SJSA1 (cell line): ENCODE data around the gene SUN2. TPM values are rescaled to one million over a fixed set of nuclear protein-coding genes. Genes with fewer than 3 reads are reported as not detected.

Experiments
- DNase-seq, 2 experiments: peaks; one replicate each; pipeline ENCODE4 v3.0.0-alpha.2; 2015 to 2020; ENCODE audit warnings: low spot score in 2 of 2, low read depth in 1 of 2
- H3K27ac ChIP-seq: fragments of 250-450 bp; sonication (Bioruptor Pico); 2 replicates; pipeline ENCODE4 v1.5.1; 2020; ENCODE audit warnings: mild to moderate bottlenecking, moderate library complexity
- H3K27me3 ChIP-seq: fragments of 250-450 bp; sonication (Bioruptor Pico); replicated peaks from 2 replicates; pipeline ENCODE4 v1.5.1; 2020; ENCODE audit warnings: mild to moderate bottlenecking, moderate library complexity
- H3K36me3 ChIP-seq: fragments of 250-450 bp; sonication (Bioruptor Pico); 2 replicates; pipeline ENCODE4 v1.5.1; 2020; ENCODE audit warnings: mild to moderate bottlenecking
- H3K4me1 ChIP-seq: fragments of 250-450 bp; sonication (Bioruptor Pico); replicated peaks from 2 replicates; pipeline ENCODE4 v1.6.1; 2021; ENCODE audit warnings: mild to moderate bottlenecking
- H3K4me3 ChIP-seq: fragments of 250-450 bp; sonication (Bioruptor Pico); 2 replicates; pipeline ENCODE4 v1.5.1; 2020; ENCODE audit warnings: mild to moderate bottlenecking
- H3K9me3 ChIP-seq: fragments of 250-450 bp; sonication (Bioruptor Pico); replicated peaks from 2 replicates; pipeline ENCODE4 v1.5.1; 2020; ENCODE audit warnings: mild to moderate bottlenecking
- total RNA-seq: library from RNA; depleted of rRNA; stranded (reverse); fragments of >200 nt; shearing (Covaris generic); gene quantifications from 2 replicates; pipeline ENCODE4 v1.2.3, GENCODE V29; 2014

SUN2 gene
- total RNA-seq, 1 experiment from 2014 or later = 238 TPM

GRCh38 chr22:38741166-38741565, 14.6 kb downstream of the SUN2 start:
- no peaks in the 10 kb centered on the region for H3K4me1 ChIP-seq
- H3K27ac ChIP-seq = no peak overlapping the region
- H3K36me3 ChIP-seq = peaks cover 99% of the 10 kb centered on the region
- DNase-seq = no peak
- no peaks in the 10 kb centered on the region for H3K9me3 ChIP-seq
- H3K27me3 ChIP-seq = no peaks in the 10 kb centered on the region
- no peak overlapping the region for H3K4me3 ChIP-seq

GRCh38 chr22:38740754-38741153, 15.0 kb downstream of the SUN2 start:
- Histone ChIP-seq H3K36me3 (peaks cover 99% of the 10 kb centered on the region), H3K4me3 (no peak overlapping the region), H3K4me1 (no peaks in the 10 kb centered on the region), H3K9me3 (no peaks in the 10 kb centered on the region), H3K27ac (no peak overlapping the region), H3K27me3 (no peaks in the 10 kb centered on the region)
- no peak for DNase-seq

GRCh38 chr22:38740116-38740723, 15.6 kb downstream of the SUN2 start:
- no peaks in the 10 kb centered on the region for H3K4me1 ChIP-seq
- no peaks in the 10 kb centered on the region for H3K27me3 ChIP-seq
- H3K4me3 ChIP-seq = no peak overlapping the region
- no peaks in the 10 kb centered on the region for H3K9me3 ChIP-seq
- peaks cover 99% of the 10 kb centered on the region for H3K36me3 ChIP-seq
- DNase-seq = no peak
- H3K27ac ChIP-seq = no peak overlapping the region

GRCh38 chr22:38739300-38740055, 16.3 kb downstream of the SUN2 start:
- H3K4me3 ChIP-seq = no peak overlapping the region
- no peaks in the 10 kb centered on the region for H3K9me3 ChIP-seq
- H3K27me3 ChIP-seq = no peaks in the 10 kb centered on the region
- no peaks in the 10 kb centered on the region for H3K4me1 ChIP-seq
- H3K27ac ChIP-seq = no peak overlapping the region
- peaks cover 99% of the 10 kb centered on the region for H3K36me3 ChIP-seq
- DNase-seq = no peak

- Histone ChIP-seq H3K9me3 (no peaks in the 10 kb centered on the region), H3K4me3 (no peak overlapping the region), H3K4me1 (no peaks in the 10 kb centered on the region), H3K36me3 (peaks cover 99% of the 10 kb centered on the region), H3K27me3 (no peaks in the 10 kb centered on the region), H3K27ac (no peak overlapping the region)
- DNase-seq = no peak
Measured at GRCh38 chr22:38738475-38739070, 17.2 kb downstream of the SUN2 start.

- no peaks in the 10 kb centered on the region for H3K4me1 ChIP-seq
- no peak overlapping the region for H3K4me3 ChIP-seq
- H3K27ac ChIP-seq = no peak overlapping the region
- no peaks in the 10 kb centered on the region for H3K9me3 ChIP-seq
- no peaks in the 10 kb centered on the region for H3K27me3 ChIP-seq
- DNase-seq = no peak
- H3K36me3 ChIP-seq = peaks cover 100% of the 10 kb centered on the region
Measured at GRCh38 chr22:38737302-38738060, 18.3 kb downstream of the SUN2 start.

GRCh38 chr22:38736257-38736570, 19.6 kb downstream of the SUN2 start:
- Histone ChIP-seq H3K4me1 (no peaks in the 10 kb centered on the region), H3K27me3 (no peaks in the 10 kb centered on the region), H3K4me3 (no peak overlapping the region), H3K9me3 (no peaks in the 10 kb centered on the region), H3K36me3 (peaks cover 100% of the 10 kb centered on the region), H3K27ac (no peak overlapping the region)
- DNase-seq = no peak

- Histone ChIP-seq H3K9me3 (no peaks in the 10 kb centered on the region), H3K27me3 (no peaks in the 10 kb centered on the region), H3K27ac (no peak overlapping the region), H3K36me3 (peaks cover 100% of the 10 kb centered on the region), H3K4me1 (no peaks in the 10 kb centered on the region), H3K4me3 (no peak overlapping the region)
- no peak for DNase-seq
Measured at GRCh38 chr22:38735465-38736256, 20.1 kb downstream of the SUN2 start.

- Histone ChIP-seq H3K36me3 (peaks cover 100% of the 10 kb centered on the region), H3K4me1 (no peaks in the 10 kb centered on the region), H3K27ac (no peak overlapping the region), H3K4me3 (no peak overlapping the region), H3K27me3 (no peaks in the 10 kb centered on the region), H3K9me3 (no peaks in the 10 kb centered on the region)
- DNase-seq = no peak
Measured at GRCh38 chr22:38735126-38735464, 20.7 kb downstream of the SUN2 start.

- Histone ChIP-seq H3K4me3 (no peak overlapping the region), H3K27ac (no peak overlapping the region), H3K4me1 (no peaks in the 10 kb centered on the region), H3K36me3 (peaks cover 100% of the 10 kb centered on the region), H3K9me3 (no peaks in the 10 kb centered on the region), H3K27me3 (no peaks in the 10 kb centered on the region)
- DNase-seq = no peak
Measured at GRCh38 chr22:38734421-38735100, 21.2 kb downstream of the SUN2 start.

GRCh38 chr22:38733724-38734381, 21.9 kb downstream of the SUN2 start:
- no peak overlapping the region for H3K27ac ChIP-seq
- no peaks in the 10 kb centered on the region for H3K27me3 ChIP-seq
- no peak for DNase-seq
- H3K36me3 ChIP-seq = peaks cover 100% of the 10 kb centered on the region
- H3K4me1 ChIP-seq = no peaks in the 10 kb centered on the region
- H3K4me3 ChIP-seq = no peak overlapping the region
- H3K9me3 ChIP-seq = no peaks in the 10 kb centered on the region

GRCh38 chr22:38733329-38733723, 22.5 kb downstream of the SUN2 start:
- no peak overlapping the region for H3K27ac ChIP-seq
- peaks cover 100% of the 10 kb centered on the region for H3K36me3 ChIP-seq
- no peaks in the 10 kb centered on the region for H3K4me1 ChIP-seq
- no peaks in the 10 kb centered on the region for H3K9me3 ChIP-seq
- no peak overlapping the region for H3K4me3 ChIP-seq
- peak in 1 of 2 experiments; percentile 36 for DNase-seq
- H3K27me3 ChIP-seq = no peaks in the 10 kb centered on the region
